Activated CD8-positive, alpha-beta T cell treated with anti-CD3 and anti-CD28 coated beads for 36 hours (primary cell): ENCODE results near the gene LRBA. TPM values are rescaled to one million over a fixed set of nuclear protein-coding genes. Genes with fewer than 3 reads are reported as not detected.

Source experiments
- ATAC-seq: fragments of 200-7000 bp; cut with Tn5 transposase; one replicate; pipeline ENCODE4 v1.10.0; 2021; ENCODE audit warnings: mild to moderate bottlenecking, moderate library complexity
- CTCF ChIA-PET: fragments of 350-600 bp; sonication (Branson Sonifier 250); formaldehyde crosslinking; loops from one replicate; lab custom pipeline; 2021; ENCODE audit warnings: antibody characterized with exemption; lab: Charles Lee
- POLR2A ChIA-PET: fragments of 350-600 bp; sonication (Branson Sonifier 250); formaldehyde crosslinking; loops from one replicate; lab custom pipeline; 2021; ENCODE audit warnings: antibody characterized with exemption; lab: Charles Lee
- DNase-seq: peaks from one replicate; pipeline ENCODE4 v3.0.0-alpha.2; 2020
- H3K27ac Mint-ChIP-seq: one replicate; pipeline ENCODE4 v1.8.0; 2021; ENCODE audit warnings: mild to moderate bottlenecking, mixed read lengths
- H3K27me3 Mint-ChIP-seq: one replicate; pipeline ENCODE4 v1.8.0; 2021; ENCODE audit warnings: mixed read lengths
- H3K36me3 Mint-ChIP-seq: one replicate; pipeline ENCODE4 v1.8.0; 2021; ENCODE audit warnings: low read depth, mixed read lengths
- H3K4me1 Mint-ChIP-seq: one replicate; pipeline ENCODE4 v1.8.0; 2021; ENCODE audit warnings: low read depth, mixed read lengths
- H3K4me3 Mint-ChIP-seq: one replicate; pipeline ENCODE4 v1.8.0; 2021; ENCODE audit warnings: mild to moderate bottlenecking, moderate library complexity, mixed read lengths
- H3K9me3 Mint-ChIP-seq: one replicate; pipeline ENCODE4 v1.8.0; 2021; ENCODE audit warnings: mixed read lengths
- intact Hi-C: fragments of 100-400 bp; cut with micrococcal nuclease; formaldehyde crosslinking; loops from one replicate; pipeline ENCODE4 v1.10.0; 2022
- total RNA-seq, 2 experiments: library from RNA; stranded (reverse); gene quantifications; one replicate each; pipeline ENCODE4 v1.2.3, GENCODE V29; 2021
- TF ChIP-seq, protein P1 (sequence below): fragments of 200-600 bp; IDR thresholded peaks from one replicate; pipeline ENCODE4 v1.8.0; 2022; ENCODE audit warnings: antibody characterized with exemption, mild to moderate bottlenecking

The LRBA gene
- total RNA-seq, 2 experiments from 2014 or later: 48.1 to 52.5 TPM

DNA sequence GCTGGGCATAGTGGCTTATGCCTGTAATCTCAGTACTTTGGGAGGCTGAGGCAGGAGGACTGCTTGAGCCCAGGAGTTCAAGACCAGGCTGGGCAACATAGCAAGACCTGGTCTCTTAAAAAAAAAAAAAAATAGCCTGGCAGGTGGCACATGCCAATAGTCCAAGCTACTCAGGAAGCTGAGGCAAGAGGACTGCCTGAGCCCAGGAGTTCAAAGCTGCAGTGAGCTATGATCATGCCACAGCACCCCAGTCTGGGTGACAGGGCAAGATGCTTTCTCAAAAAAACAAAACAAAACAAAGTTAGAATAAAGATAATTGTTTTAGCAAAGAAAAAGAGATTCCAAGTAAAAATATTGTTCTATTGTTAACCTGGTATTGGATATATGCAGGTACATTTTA lies 75.0 kb downstream of the LRBA start:
- intact Hi-C loops: no loop called here
- ChIA-PET CTCF (no interaction called here), POLR2A (interaction anchor here (0.6 kb wide), 1 partner anchor 141 kb away, joined by 6 read pairs; no protein-coding TSS in a partner anchor)
- peaks cover 61% of the 10 kb centered on the region for H3K4me1 Mint-ChIP-seq
- H3K27me3 Mint-ChIP-seq: no peaks in the 10 kb centered on the region
- TF ChIP-seq, protein P1, sequence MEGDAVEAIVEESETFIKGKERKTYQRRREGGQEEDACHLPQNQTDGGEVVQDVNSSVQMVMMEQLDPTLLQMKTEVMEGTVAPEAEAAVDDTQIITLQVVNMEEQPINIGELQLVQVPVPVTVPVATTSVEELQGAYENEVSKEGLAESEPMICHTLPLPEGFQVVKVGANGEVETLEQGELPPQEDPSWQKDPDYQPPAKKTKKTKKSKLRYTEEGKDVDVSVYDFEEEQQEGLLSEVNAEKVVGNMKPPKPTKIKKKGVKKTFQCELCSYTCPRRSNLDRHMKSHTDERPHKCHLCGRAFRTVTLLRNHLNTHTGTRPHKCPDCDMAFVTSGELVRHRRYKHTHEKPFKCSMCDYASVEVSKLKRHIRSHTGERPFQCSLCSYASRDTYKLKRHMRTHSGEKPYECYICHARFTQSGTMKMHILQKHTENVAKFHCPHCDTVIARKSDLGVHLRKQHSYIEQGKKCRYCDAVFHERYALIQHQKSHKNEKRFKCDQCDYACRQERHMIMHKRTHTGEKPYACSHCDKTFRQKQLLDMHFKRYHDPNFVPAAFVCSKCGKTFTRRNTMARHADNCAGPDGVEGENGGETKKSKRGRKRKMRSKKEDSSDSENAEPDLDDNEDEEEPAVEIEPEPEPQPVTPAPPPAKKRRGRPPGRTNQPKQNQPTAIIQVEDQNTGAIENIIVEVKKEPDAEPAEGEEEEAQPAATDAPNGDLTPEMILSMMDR: no peak
- ATAC-seq: no peak
- H3K27ac Mint-ChIP-seq: no peak overlapping the region
- DNase-seq: no peak
- no peaks in the 10 kb centered on the region for H3K9me3 Mint-ChIP-seq
- H3K36me3 Mint-ChIP-seq: peaks cover 3% of the 10 kb centered on the region
- H3K4me3 Mint-ChIP-seq: no peak overlapping the region

DNA sequence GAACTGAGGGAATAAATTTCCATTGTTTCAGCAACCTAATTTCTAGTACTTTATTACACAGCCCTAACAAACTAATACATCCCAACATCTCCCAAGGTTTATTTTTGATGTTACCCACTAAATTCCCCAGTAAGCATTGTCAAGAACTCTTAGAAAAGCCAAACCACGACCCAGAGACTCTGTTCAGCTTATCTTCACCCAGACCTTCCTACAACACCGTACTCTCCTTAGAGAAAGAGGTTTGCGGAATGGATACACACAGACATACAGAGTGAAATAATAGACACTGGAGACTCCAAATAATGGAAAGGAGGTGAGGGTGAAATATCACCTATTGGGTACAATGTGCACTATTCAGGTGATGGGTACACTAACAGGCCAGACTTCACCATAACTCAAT lies 75.6 kb downstream of the LRBA start:
- TF ChIP-seq, protein P1: no peak
- DNase-seq: no peak
- no peaks in the 10 kb centered on the region for H3K9me3 Mint-ChIP-seq
- no peaks in the 10 kb centered on the region for H3K27me3 Mint-ChIP-seq
- ChIA-PET CTCF (interaction anchor here (1.7 kb wide), 1 partner anchor 21 kb away, joined by 5 read pairs; no protein-coding TSS in a partner anchor), POLR2A (interaction anchor here (1.0 kb wide), 1 partner anchor 75 kb away, joined by 3 read pairs; no protein-coding TSS in a partner anchor)
- peaks cover 3% of the 10 kb centered on the region for H3K36me3 Mint-ChIP-seq
- intact Hi-C loops: no loop called here
- no peak overlapping the region for H3K4me3 Mint-ChIP-seq
- H3K4me1 Mint-ChIP-seq: peaks cover 57% of the 10 kb centered on the region
- peak overlapping the region; percentile 10 for H3K27ac Mint-ChIP-seq
- ATAC-seq: no peak

DNA sequence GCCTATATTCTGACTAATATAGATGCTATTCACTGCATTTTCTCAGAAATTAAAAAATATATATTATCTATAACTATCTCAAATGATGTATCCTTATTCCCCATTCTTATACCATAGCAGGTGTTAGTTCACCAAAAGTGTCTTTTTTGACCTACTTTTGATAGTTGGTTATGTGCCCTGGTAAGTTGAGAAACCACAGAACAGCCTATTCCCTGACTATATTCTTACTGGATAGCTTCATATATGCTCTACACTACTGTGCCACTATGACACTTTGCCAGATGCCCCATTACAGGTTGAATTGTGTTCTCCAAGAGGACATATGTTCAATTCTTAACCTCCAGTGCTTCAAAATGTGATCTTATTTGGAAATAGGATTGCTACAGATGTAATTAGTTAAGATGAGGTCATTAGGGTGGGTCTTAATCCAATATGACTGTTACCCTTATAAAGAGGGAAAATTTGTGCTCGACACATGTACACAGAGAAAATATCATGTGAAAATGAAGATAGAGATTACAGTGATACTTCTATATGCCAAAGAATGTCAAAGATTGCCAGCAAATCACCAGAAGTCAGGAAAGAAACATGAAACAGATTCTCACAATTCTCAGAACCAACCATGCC lies 76.1 kb downstream of the LRBA start:
- intact Hi-C loops: no loop called here
- H3K36me3 Mint-ChIP-seq: peaks cover 3% of the 10 kb centered on the region
- no peak for ATAC-seq
- no peak overlapping the region for H3K4me3 Mint-ChIP-seq
- H3K9me3 Mint-ChIP-seq: no peaks in the 10 kb centered on the region
- ChIA-PET CTCF (interaction anchor here (1.7 kb wide), 1 partner anchor 21 kb away, joined by 5 read pairs; no protein-coding TSS in a partner anchor), POLR2A (interaction anchor here (1.0 to 1.1 kb wide), 2 partner anchors 75 to 160 kb away, joined by 3 read pairs; no protein-coding TSS in a partner anchor)
- H3K4me1 Mint-ChIP-seq: peaks cover 56% of the 10 kb centered on the region
- TF ChIP-seq, protein P1: no peak
- no peaks in the 10 kb centered on the region for H3K27me3 Mint-ChIP-seq
- DNase-seq: no peak
- H3K27ac Mint-ChIP-seq: peak overlapping the region; percentile 10

DNA sequence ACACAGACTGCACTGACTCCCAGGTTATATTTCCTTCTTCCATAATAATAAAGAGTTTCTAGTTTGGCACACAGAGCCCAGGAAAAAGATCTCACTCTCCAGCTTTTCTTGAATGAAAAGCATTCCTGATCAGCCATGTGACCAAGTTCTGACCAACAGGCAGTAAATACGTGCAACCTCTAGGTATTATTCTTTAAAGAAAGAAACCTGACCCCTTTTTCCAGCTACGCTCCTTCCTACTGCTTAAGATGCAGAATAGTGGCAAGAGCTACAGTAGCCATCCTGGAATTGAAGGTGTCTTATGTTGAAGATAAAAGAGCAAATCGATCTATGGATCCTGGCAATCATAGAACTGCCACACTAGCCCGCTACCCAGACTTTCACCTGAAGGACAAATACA lies 76.7 kb downstream of the LRBA start:
- TF ChIP-seq, protein P1: no peak
- peaks cover 52% of the 10 kb centered on the region for H3K4me1 Mint-ChIP-seq
- no peaks in the 10 kb centered on the region for H3K27me3 Mint-ChIP-seq
- no peak for ATAC-seq
- ChIA-PET CTCF (interaction anchor here (1.2 to 1.7 kb wide), 2 partner anchors 10 to 22 kb away, joined by 3 to 5 read pairs; no protein-coding TSS in a partner anchor), POLR2A (interaction anchor here (1.0 to 1.1 kb wide), 2 partner anchors 76 to 160 kb away, joined by 3 read pairs; no protein-coding TSS in a partner anchor)
- intact Hi-C loops: no loop called here
- no peaks in the 10 kb centered on the region for H3K36me3 Mint-ChIP-seq
- H3K9me3 Mint-ChIP-seq: no peaks in the 10 kb centered on the region
- no peak overlapping the region for H3K4me3 Mint-ChIP-seq
- no peak overlapping the region for H3K27ac Mint-ChIP-seq
- no peak for DNase-seq

DNA sequence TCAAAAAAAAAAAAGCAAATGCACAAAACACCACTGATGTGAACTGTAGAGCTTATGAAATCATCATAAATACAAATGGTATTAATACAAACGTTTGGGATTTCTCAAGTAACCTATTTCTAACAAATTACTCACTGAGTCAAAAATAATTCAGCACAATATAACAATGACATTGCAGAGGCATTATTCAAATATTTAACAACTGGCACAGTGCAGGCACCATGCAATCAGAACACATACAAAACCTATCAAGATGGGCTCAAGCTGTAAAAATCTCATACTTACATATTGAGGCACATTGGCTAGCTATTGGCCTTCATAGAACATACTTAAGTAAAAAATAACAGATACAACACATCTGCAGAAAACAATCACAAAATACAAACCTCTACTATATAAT lies 81.1 kb downstream of the LRBA start:
- ChIA-PET POLR2A (no interaction called here), CTCF (no interaction called here)
- intact Hi-C loops: no loop called here
- TF ChIP-seq, protein P1: no peak
- H3K4me3 Mint-ChIP-seq: no peak overlapping the region
- no peak overlapping the region for H3K27ac Mint-ChIP-seq
- peaks cover 26% of the 10 kb centered on the region for H3K4me1 Mint-ChIP-seq
- DNase-seq (no peak), ATAC-seq (no peak)
- H3K27me3 Mint-ChIP-seq: no peaks in the 10 kb centered on the region
- peaks cover 2% of the 10 kb centered on the region for H3K36me3 Mint-ChIP-seq
- no peaks in the 10 kb centered on the region for H3K9me3 Mint-ChIP-seq
